ENCODE results near the gene BCL2L13. TPM values are rescaled to one million over a fixed set of nuclear protein-coding genes. Genes with fewer than 3 reads are reported as not detected.

BCL2L13 gene
- polyA plus RNA-seq, 1 donor (not counting 4 experiments of a cell fraction or from before 2014, with no cell fraction given): 51.0 TPM

- dilution Hi-C loops (cut with MboI; ENCODE audit: extremely low pct_ligation_motif_present, low sequenced_read_pairs): no loop called here
- DNase-seq (ENCODE audit: low read depth, low spot score) (no peak), FAIRE-seq (no peak)
- H3K27me3 ChIP-seq (ENCODE audit: control insufficient read depth, extremely low read depth, insufficient read depth, low read length): no peaks in the 10 kb centered on the region
- H3K9ac ChIP-seq (ENCODE audit: control insufficient read depth, extremely low read depth, insufficient read depth, low read length): no peak overlapping the region
- H4K20me1 ChIP-seq (ENCODE audit: control insufficient read depth, extremely low read depth, insufficient read depth, low read length): no peaks in the 10 kb centered on the region
- TF ChIP-seq CTCF (optimal IDR thresholded peaks at IDR 0.05 in 1 of 3, IDR thresholded peaks at IDR 0.05 in 1 of 3, conservative IDR thresholded peaks at IDR 0.05 in 1 of 3; ENCODE audit: extremely low read depth in 1 of 3, insufficient read depth in 2 of 3, low read length in 3 of 3): no peak
- no peak overlapping the region for H2AFZ ChIP-seq (ENCODE audit: control insufficient read depth, low read length)
- H3K4me1 ChIP-seq (ENCODE audit: control insufficient read depth, extremely low read depth, insufficient read depth, low read length): no peaks in the 10 kb centered on the region
- H3K27ac ChIP-seq (ENCODE audit: control insufficient read depth, insufficient read depth, low read length): no peak overlapping the region
- H3K4me3 ChIP-seq (ENCODE audit: control insufficient read depth in 2 of 3, extremely low read depth in 1 of 3, insufficient read depth in 2 of 3, low read depth in 1 of 3, low read length in 3 of 3): no peak overlapping the region
- H3K4me2 ChIP-seq (ENCODE audit: control insufficient read depth, extremely low read depth, insufficient read depth, low read depth, low read length): no peak overlapping the region
- peaks cover 25 to 42% of the 10 kb centered on the region in 2 experiments for H3K36me3 ChIP-seq (ENCODE audit: control insufficient read depth in 2 of 2, extremely low read depth in 1 of 2, insufficient read depth in 2 of 2, low read length in 2 of 2)
- H3K79me2 ChIP-seq (ENCODE audit: control insufficient read depth, insufficient read depth, low read length): peaks cover 2% of the 10 kb centered on the region
- no peaks in the 10 kb centered on the region for H3K9me1 ChIP-seq (ENCODE audit: control insufficient read depth, extremely low read depth, insufficient read depth, low read length)
- H3K9me3 ChIP-seq (ENCODE audit: control insufficient read depth, low read depth, low read length): no peaks in the 10 kb centered on the region
Observed at GRCh38 chr22:17596226-17596625, 42.3 kb upstream of the BCL2L13 start.

- Histone ChIP-seq H2AFZ (ENCODE audit: control insufficient read depth, low read length) (no peak overlapping the region), H3K4me3 (ENCODE audit: control insufficient read depth in 2 of 3, extremely low read depth in 1 of 3, insufficient read depth in 2 of 3, low read depth in 1 of 3, low read length in 3 of 3) (no peak overlapping the region), H3K9me3 (ENCODE audit: control insufficient read depth, low read depth, low read length) (no peaks in the 10 kb centered on the region), H3K79me2 (ENCODE audit: control insufficient read depth, insufficient read depth, low read length) (peaks cover 2% of the 10 kb centered on the region), H3K27ac (ENCODE audit: control insufficient read depth, insufficient read depth, low read length) (no peak overlapping the region), H3K4me1 (ENCODE audit: control insufficient read depth, extremely low read depth, insufficient read depth, low read length) (no peaks in the 10 kb centered on the region), H3K9me1 (ENCODE audit: control insufficient read depth, extremely low read depth, insufficient read depth, low read length) (no peaks in the 10 kb centered on the region), H3K9ac (ENCODE audit: control insufficient read depth, extremely low read depth, insufficient read depth, low read length) (no peak overlapping the region), H3K4me2 (ENCODE audit: control insufficient read depth, extremely low read depth, insufficient read depth, low read depth, low read length) (no peak overlapping the region), H4K20me1 (ENCODE audit: control insufficient read depth, extremely low read depth, insufficient read depth, low read length) (no peaks in the 10 kb centered on the region), H3K36me3 (ENCODE audit: control insufficient read depth in 2 of 2, extremely low read depth in 1 of 2, insufficient read depth in 2 of 2, low read length in 2 of 2) (peaks cover 23 to 41% of the 10 kb centered on the region in 2 experiments), H3K27me3 (ENCODE audit: control insufficient read depth, extremely low read depth, insufficient read depth, low read length) (no peaks in the 10 kb centered on the region)
- FAIRE-seq: no peak
- dilution Hi-C loops (cut with MboI; ENCODE audit: extremely low pct_ligation_motif_present, low sequenced_read_pairs): no loop called here
- TF ChIP-seq EZH2 (IDR thresholded peaks at IDR 0.05; ENCODE audit: low read length) (no peak), CTCF (optimal IDR thresholded peaks at IDR 0.05 in 1 of 3, IDR thresholded peaks at IDR 0.05 in 1 of 3, conservative IDR thresholded peaks at IDR 0.05 in 1 of 3; ENCODE audit: extremely low read depth in 1 of 3, insufficient read depth in 2 of 3, low read length in 3 of 3) (no peak)
- DNase-seq (ENCODE audit: low read depth, low spot score): no peak
Observed at GRCh38 chr22:17597217-17597616, 41.3 kb upstream of the BCL2L13 start.
